ENCODE data around the gene TRMT112.
"Not testable (repeated sequence)": the region's sequence is repeated elsewhere in the genome, so short reads cannot be mapped to it uniquely, and the experiment has no call there.

GRCh38 chr11:64315667-64316526 lies 1.5 kb downstream of the TRMT112 start:
- not testable (repeated sequence) for TF ChIP-seq CTCF (IDR thresholded peaks at IDR 0.05; ENCODE audit: low read depth, low read length, missing input control); GABPA (IDR thresholded peaks at IDR 0.05 in 1 of 2, conservative IDR thresholded peaks at IDR 0.05 in 1 of 2); FOXA1 (IDR thresholded peaks at IDR 0.05); REST (IDR thresholded peaks at IDR 0.05); YY1 (IDR thresholded peaks at IDR 0.05); TAF1 (conservative IDR thresholded peaks at IDR 0.05); MAX (IDR thresholded peaks at IDR 0.05); JUND (IDR thresholded peaks at IDR 0.05); ZBTB33 (IDR thresholded peaks at IDR 0.05); RXRA (IDR thresholded peaks at IDR 0.05)

Data from liver (tissue), 3 donors.